ENCODE results near the gene GALNT2. TPM values are rescaled to one million over a fixed set of nuclear protein-coding genes. Genes with fewer than 3 reads are reported as not detected.

Gene GALNT2
- total and polyA plus RNA-seq, 2 of the 13 experiments (the other 11 are each of a cell fraction or from before 2014, with no cell fraction given): 39.3 to 39.6 TPM

GRCh38 chr1:230303069-230303468 lies 236.0 kb downstream of the GALNT2 start (continued):
- TF ChIP-seq, protein P1, sequence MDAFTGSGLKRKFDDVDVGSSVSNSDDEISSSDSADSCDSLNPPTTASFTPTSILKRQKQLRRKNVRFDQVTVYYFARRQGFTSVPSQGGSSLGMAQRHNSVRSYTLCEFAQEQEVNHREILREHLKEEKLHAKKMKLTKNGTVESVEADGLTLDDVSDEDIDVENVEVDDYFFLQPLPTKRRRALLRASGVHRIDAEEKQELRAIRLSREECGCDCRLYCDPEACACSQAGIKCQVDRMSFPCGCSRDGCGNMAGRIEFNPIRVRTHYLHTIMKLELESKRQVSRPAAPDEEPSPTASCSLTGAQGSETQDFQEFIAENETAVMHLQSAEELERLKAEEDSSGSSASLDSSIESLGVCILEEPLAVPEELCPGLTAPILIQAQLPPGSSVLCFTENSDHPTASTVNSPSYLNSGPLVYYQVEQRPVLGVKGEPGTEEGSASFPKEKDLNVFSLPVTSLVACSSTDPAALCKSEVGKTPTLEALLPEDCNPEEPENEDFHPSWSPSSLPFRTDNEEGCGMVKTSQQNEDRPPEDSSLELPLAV (CRISPR knock-in tag; conservative IDR thresholded peaks at IDR 0.05; ENCODE audit: low read depth): no peak
- TF ChIP-seq, protein P2, sequence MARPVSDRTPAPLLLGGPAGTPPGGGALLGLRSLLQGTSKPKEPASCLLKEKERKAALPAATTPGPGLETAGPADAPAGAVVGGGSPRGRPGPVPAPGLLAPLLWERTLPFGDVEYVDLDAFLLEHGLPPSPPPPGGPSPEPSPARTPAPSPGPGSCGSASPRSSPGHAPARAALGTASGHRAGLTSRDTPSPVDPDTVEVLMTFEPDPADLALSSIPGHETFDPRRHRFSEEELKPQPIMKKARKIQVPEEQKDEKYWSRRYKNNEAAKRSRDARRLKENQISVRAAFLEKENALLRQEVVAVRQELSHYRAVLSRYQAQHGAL (CRISPR knock-in tag; IDR thresholded peaks at IDR 0.05; ENCODE audit: not compliant biosample characterization): no peak

DNA sequence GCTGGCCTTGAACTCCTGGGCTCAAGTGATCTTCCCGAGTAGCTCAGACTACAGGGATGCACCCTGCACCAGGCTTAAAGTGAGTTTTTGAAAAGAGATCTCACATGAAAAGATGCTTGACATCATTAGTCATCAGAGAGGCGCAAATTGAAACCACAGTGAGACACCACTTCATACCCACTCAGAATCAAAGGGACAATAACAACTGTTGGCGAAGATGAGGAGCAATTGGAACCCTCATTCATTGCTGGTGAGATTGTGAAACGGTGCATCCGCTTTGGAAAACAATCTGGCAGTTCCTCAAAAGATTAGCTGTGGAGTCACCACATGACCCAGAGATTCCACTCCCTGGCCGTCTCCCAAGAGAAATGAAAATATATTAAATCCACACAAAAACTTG lies 236.8 kb downstream of the GALNT2 start:
- Histone ChIP-seq H2AFZ (ENCODE audit: low read length) (no peak overlapping the region), H4K20me1 (ENCODE audit: insufficient read depth, low read length) (no peaks in the 10 kb centered on the region), H3K79me2 (ENCODE audit: insufficient read depth, low read length) (no peaks in the 10 kb centered on the region), H3K27me3 (ENCODE audit: control insufficient read depth in 1 of 2, insufficient read depth in 2 of 2, low read length in 2 of 2) (peaks cover 0 to 2% of the 10 kb centered on the region in 2 experiments; a peak in 2 of 5 replicates), H3K9me3 (ENCODE audit: low read length) (no peaks in the 10 kb centered on the region), H3K4me3 (replicated peaks in 1 of 3; ENCODE audit: insufficient read depth in 1 of 3, low read depth in 2 of 3, low read length in 3 of 3) (no peak overlapping the region), H3K4me2 (ENCODE audit: low read depth, low read length) (no peak overlapping the region), H3K27ac (ENCODE audit: extremely low read length, insufficient read depth, low read length) (no peak overlapping the region), H3K36me3 (replicated peaks in 1 of 2; ENCODE audit: control insufficient read depth in 1 of 2, insufficient read depth in 2 of 2, low read length in 2 of 2) (no peaks in the 10 kb centered on the region), H3K9ac (ENCODE audit: insufficient read depth, low read depth, low read length) (no peak overlapping the region), H3K4me1 (ENCODE audit: insufficient read depth, low read length) (peaks cover 30% of the 10 kb centered on the region)
- BruUV-seq (replicated peaks): no TSS peak
- 31% methylated on average over 6 of the region's 6 CpGs for WGBS (ENCODE audit: low lambda C conversion rate)
- in situ Hi-C loops (cut with HindIII; ENCODE audit: extremely low pct_ligation_motif_present, low pct_unique_long_range_greater_than_20kb): no loop called here
- TF ChIP-seq USF2 (IDR thresholded peaks at IDR 0.05; ENCODE audit: low read depth, low read length): no peak
- TF ChIP-seq USF2 (CRISPR knock-in tag; IDR thresholded peaks at IDR 0.05; ENCODE audit: borderline replicate concordance): no peak
- no peak for TF ChIP-seq HHEX (CRISPR knock-in tag; IDR thresholded peaks at IDR 0.05)
- TF ChIP-seq, protein P3, sequence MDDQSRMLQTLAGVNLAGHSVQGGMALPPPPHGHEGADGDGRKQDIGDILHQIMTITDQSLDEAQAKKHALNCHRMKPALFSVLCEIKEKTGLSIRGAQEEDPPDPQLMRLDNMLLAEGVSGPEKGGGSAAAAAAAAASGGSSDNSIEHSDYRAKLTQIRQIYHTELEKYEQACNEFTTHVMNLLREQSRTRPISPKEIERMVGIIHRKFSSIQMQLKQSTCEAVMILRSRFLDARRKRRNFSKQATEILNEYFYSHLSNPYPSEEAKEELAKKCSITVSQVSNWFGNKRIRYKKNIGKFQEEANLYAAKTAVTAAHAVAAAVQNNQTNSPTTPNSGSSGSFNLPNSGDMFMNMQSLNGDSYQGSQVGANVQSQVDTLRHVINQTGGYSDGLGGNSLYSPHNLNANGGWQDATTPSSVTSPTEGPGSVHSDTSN (CRISPR knock-in tag; IDR thresholded peaks at IDR 0.05; ENCODE audit: borderline replicate concordance): no peak
- no peak for TF ChIP-seq ZNF609 (CRISPR knock-in tag; IDR thresholded peaks at IDR 0.05; ENCODE audit: borderline replicate concordance)
- ChIA-PET CTCF (ENCODE audit: low intra/inter-chr PET ratio, low total read pairs) (no interaction called here), POLR2A (no interaction called here)
- DNase-seq (ENCODE audit: low spot score) (no peak), ATAC-seq (no peak), FAIRE-seq (no peak)
- intact Hi-C loops (cut with micrococcal nuclease; ENCODE audit: unreplicated experiment): no loop called here

Measured in HepG2 (cell line).